ENCODE data around the gene ELAVL3.
"Not testable (repeated sequence)": the region's sequence is repeated elsewhere in the genome, so short reads cannot be mapped to it uniquely, and the experiment has no call there.

Gene ELAVL3

GRCh38 chr19:11406703-11407236, 74.1 kb downstream of the ELAVL3 start:
- DNase-seq (ENCODE audit: low read depth), result not testable (repeated sequence)

GRCh38 chr19:11405846-11406643, 74.8 kb downstream of the ELAVL3 start:
- DNase-seq (ENCODE audit: low read depth), result no peak

GRCh38 chr19:11404588-11405222, 76.1 kb downstream of the ELAVL3 start:
- no peak for DNase-seq (ENCODE audit: low read depth)

GRCh38 chr19:11401808-11402543, 78.9 kb downstream of the ELAVL3 start:
- no peak for DNase-seq (ENCODE audit: low read depth)
